ENCODE measurements around the gene ZDBF2. TPM values are rescaled to one million over a fixed set of nuclear protein-coding genes. Genes with fewer than 3 reads are reported as not detected.
"Not testable (repeated sequence)": the region's sequence is repeated elsewhere in the genome, so short reads cannot be mapped to it uniquely, and the experiment has no call there.

ZDBF2 gene
- total RNA-seq = 10 to 100 TPM in 1 of 2 donors, 1 to 10 TPM in 1; 7.2 to 10.6 TPM

DNA sequence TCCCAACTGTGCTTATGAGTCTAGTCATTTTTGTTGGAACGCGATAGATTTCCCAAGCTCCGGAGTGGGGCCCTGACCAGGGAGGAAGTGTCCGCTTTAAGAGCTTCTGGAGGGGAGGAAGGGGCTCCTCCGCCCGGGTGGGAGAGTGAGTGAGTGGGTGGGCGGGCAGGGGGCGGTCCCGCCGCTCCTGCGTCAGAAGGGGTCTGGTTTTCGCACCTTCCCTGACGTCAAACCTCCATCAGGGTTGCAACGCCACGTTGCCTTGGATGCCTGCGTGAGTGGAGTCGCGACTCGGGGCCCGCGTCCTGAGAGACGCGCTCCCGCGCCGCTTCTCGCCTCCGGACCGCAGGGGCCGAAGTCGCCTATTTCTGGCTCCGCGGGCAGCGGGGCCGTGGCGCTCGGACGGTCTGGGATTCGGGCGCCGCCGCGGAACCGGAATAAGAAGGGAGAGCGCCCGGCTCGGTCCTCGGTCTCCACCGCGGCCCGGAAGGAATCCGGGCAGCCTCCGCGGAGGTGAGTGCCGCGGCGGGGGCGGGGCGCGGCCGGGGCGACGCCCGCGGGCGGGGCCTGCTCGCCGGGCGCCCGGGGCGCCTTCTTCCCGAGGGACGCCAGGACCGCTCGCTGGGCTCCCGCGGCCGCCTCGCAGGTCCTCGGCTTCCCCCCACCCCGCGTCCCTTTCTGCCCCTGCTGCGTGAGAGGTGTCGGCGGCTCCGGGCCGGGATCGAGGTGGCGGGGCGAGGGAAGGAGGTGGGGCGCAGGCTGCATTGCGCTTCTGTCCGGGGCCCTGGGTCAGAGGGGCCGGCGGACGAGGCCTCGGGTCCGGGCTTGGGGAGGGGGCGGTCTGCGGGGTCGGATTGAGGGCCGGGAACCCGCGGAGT is at the start of gene ZDBF2:
ZDBF2 (plus strand) TSS at position 230 of the 878 bp plus-strand sequence. CDS start 7,187 bp downstream, outside the sequence.
- Histone ChIP-seq H3K4me1 (peaks cover 0 to 5% of the 10 kb centered on the region in 2 donors), H3K4me3 (peak within 1 kb of the TSS; percentile 68 to 76), H3K27me3 (peaks cover 5 to 6% of the 10 kb centered on the region in 2 donors), H3K27ac (peak within 1 kb of the TSS; percentile 76 to 81), H3K36me3 (no peaks in the 10 kb centered on the region), H3K9me3 (no peaks in the 10 kb centered on the region)
- DNase-seq (ENCODE audit: low spot score) = no peak
- TF ChIP-seq, protein P1, sequence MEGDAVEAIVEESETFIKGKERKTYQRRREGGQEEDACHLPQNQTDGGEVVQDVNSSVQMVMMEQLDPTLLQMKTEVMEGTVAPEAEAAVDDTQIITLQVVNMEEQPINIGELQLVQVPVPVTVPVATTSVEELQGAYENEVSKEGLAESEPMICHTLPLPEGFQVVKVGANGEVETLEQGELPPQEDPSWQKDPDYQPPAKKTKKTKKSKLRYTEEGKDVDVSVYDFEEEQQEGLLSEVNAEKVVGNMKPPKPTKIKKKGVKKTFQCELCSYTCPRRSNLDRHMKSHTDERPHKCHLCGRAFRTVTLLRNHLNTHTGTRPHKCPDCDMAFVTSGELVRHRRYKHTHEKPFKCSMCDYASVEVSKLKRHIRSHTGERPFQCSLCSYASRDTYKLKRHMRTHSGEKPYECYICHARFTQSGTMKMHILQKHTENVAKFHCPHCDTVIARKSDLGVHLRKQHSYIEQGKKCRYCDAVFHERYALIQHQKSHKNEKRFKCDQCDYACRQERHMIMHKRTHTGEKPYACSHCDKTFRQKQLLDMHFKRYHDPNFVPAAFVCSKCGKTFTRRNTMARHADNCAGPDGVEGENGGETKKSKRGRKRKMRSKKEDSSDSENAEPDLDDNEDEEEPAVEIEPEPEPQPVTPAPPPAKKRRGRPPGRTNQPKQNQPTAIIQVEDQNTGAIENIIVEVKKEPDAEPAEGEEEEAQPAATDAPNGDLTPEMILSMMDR (IDR thresholded peaks at IDR 0.05) = no peak

DNA sequence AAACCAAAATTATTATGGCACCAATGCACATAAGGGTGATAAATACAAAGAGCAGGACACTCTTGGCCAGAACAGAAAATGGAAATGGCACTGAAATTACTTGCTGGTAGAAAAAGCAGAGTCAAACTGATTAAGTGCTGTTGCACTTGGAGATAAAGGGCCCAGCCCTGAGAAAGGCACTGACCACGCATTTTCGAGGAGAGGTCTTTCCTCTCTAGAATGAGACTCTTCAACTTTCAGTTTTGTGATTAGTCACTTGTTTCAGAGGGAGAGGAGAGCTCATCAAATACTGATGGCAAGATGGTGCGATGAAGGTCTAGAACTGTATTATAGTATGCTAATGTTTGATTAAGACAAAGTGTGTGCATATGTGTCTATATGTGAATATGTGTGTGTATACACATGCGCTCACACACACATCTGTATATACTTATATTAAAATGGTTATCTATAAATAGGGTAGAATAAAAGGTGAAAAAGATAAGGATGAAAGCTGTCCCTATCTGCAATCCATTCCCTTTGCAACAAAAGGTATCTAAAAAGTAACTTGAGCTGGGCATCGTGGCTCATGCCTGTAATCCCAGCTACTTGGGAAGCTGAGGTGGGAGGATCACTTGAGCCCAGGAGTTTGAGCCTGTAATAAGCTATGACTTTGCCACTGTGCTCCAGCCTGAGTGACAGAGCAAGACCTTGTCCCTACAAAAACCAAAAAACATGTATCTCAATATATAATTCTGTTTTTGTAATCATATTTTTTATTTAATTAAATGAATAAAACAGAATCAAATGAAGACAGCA is 48.8 kb upstream of the ZDBF2 start:
- H3K4me3 ChIP-seq = no peak overlapping the region
- TF ChIP-seq, protein P1 (IDR thresholded peaks at IDR 0.05) = no peak
- peaks cover 0 to 13% of the 10 kb centered on the region in 2 donors for H3K9me3 ChIP-seq
- no peak overlapping the region for H3K27ac ChIP-seq
- no peaks in the 10 kb centered on the region for H3K27me3 ChIP-seq
- no peak for DNase-seq (ENCODE audit: low spot score)
- no peaks in the 10 kb centered on the region for H3K4me1 ChIP-seq
- H3K36me3 ChIP-seq = no peaks in the 10 kb centered on the region

DNA sequence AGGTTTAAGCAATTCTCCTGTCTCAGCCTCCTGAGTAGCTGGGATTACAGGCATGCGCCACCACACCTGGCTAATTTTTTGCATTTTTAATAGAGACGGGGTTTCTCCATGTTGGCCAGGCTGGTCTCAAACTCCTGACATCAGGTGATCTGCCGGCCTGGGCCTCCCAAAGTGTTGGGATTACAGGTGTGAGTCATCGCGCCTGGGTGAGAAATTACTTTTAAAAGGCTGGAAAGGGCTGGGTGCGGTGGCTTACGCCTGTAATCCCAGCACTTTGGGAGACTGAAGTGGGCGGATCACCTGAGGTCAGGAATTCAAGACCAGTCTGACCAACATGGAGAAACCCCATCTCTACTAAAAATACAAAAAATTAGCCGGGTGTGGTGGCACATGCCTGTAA is 45.8 kb upstream of the ZDBF2 start:
- H3K27me3 ChIP-seq; DNase-seq (ENCODE audit: low spot score); H3K36me3 ChIP-seq; H3K9me3 ChIP-seq; H3K4me1 ChIP-seq; H3K4me3 ChIP-seq; H3K27ac ChIP-seq: not testable (repeated sequence)

DNA sequence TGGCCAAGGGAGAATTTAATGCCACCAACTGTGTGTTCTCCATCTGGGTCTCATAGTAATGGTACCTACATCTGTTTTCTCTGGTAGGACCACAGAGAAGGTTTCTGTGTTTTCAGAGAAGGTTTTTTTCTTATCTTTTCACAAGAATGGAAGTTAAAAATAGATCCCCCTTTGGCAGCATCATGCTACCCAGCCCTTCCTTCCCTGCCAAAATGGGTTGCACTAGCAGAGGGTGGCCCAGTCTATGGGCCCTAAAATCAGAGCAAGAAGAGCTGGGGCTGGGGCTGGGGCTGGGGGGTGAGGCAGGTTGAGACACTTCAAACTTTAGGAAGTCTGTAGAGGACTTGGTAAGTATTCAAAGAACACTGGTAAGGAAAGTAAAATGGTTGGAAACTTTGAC is 44.8 kb upstream of the ZDBF2 start:
- no peak for DNase-seq (ENCODE audit: low spot score)
- Histone ChIP-seq H3K36me3 (no peaks in the 10 kb centered on the region), H3K27me3 (no peaks in the 10 kb centered on the region), H3K4me1 (no peaks in the 10 kb centered on the region), H3K27ac (no peak overlapping the region), H3K9me3 (peaks cover 0 to 8% of the 10 kb centered on the region in 2 donors), H3K4me3 (no peak overlapping the region)
- TF ChIP-seq, protein P1 (IDR thresholded peaks at IDR 0.05) = no peak

DNA sequence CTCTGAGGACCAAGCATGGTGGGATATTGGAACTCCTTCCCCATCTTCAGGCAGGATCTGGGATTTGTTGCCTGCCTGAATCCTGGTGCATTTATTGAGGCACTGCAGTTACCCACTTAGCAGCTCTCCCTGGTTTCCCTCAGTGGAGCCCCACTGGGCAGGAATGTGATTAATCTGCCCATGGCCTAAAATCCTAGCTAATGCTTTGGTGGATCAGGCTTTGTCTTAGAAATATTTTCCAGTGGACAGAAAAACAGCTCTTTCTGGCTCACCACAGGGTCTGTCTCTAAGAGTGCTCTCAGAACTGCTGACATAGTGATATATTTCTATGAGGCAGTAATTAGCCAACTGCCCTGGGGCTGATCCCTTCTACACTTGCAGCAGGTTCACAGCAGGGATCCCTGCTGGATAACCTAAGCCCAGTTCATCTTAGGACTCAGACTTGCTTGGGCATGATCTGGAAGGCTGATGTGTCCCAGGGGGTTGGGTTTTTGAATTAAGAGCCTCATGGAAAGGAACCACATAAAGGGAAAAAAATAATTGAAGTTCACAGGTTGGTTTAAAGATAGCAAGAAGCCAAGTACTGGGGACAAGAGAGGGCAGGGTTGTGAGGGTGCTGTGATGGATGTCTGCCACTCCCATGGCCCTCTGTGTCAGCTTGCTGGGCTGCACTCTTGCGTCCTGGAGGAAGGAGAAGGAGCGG is 44.3 kb upstream of the ZDBF2 start:
- no peak for DNase-seq (ENCODE audit: low spot score)
- H3K4me3 ChIP-seq = no peak overlapping the region
- peaks cover 0 to 8% of the 10 kb centered on the region in 2 donors for H3K9me3 ChIP-seq
- H3K36me3 ChIP-seq = no peaks in the 10 kb centered on the region
- H3K4me1 ChIP-seq = no peaks in the 10 kb centered on the region
- TF ChIP-seq, protein P1 (IDR thresholded peaks at IDR 0.05) = no peak
- H3K27ac ChIP-seq = no peak overlapping the region
- no peaks in the 10 kb centered on the region for H3K27me3 ChIP-seq

All from right atrium auricular region (tissue), 2 donors.